Heart left ventricle (tissue), 16 donors: ENCODE measurements around the gene KIRREL3. TPM values are rescaled to one million over a fixed set of nuclear protein-coding genes. Genes with fewer than 3 reads are reported as not detected.
"Not testable (repeated sequence)": the region's sequence is repeated elsewhere in the genome, so short reads cannot be mapped to it uniquely, and the experiment has no call there.

Source experiments
- ATAC-seq, 4 donors: fragments of 200-7000 bp; cut with Tn5 transposase; one replicate each; pipeline ENCODE4 v1.9.1; 2020 to 2022; ENCODE audit warnings: moderate library complexity in 4 of 4, mild to moderate bottlenecking in 3 of 4, moderate number of reproducible peaks in 1 of 4
- DNase-seq, 5 donors: peaks; one replicate each; pipeline ENCODE4 v3.0.0-alpha.2; 2020
- H3K27ac ChIP-seq, 12 donors: fragments of 200-600 bp; sonication (generic) in 4 of 12; one replicate each; pipeline versions ENCODE4 v1.5.0 to v1.8.0; 2016 to 2022; ENCODE audit warnings: mild to moderate bottlenecking in 2 of 12
- H3K27me3 ChIP-seq, 9 donors: fragments of 200-600 bp; sonication (generic) in 2 of 9; one replicate each; pipeline versions ENCODE4 v1.5.1 to v1.8.0; 2016 to 2022; ENCODE audit warnings: mild to moderate bottlenecking in 3 of 9
- H3K36me3 ChIP-seq, 9 donors: fragments of 200-600 bp; sonication (generic) in 2 of 9; one replicate each; pipeline versions ENCODE4 v1.5.0 to v1.8.0; 2018 to 2022; ENCODE audit warnings: mild to moderate bottlenecking in 2 of 9
- H3K4me1 ChIP-seq, 12 donors: fragments of 200-600 bp; sonication (generic) in 4 of 12; one replicate each; pipeline versions ENCODE4 v1.5.0 to v1.8.0; 2016 to 2022; ENCODE audit warnings: mild to moderate bottlenecking in 3 of 12
- H3K4me3 ChIP-seq, 12 donors: fragments of 200-600 bp; sonication (generic) in 4 of 12; one replicate each; pipeline versions ENCODE4 v1.5.0 to v1.8.0; 2017 to 2022; ENCODE audit warnings: mild to moderate bottlenecking in 9 of 12, moderate library complexity in 4 of 12
- H3K9me3 ChIP-seq, 12 donors: fragments of 200-600 bp; sonication (generic) in 4 of 12; one replicate each; pipeline versions ENCODE4 v1.5.0 to v1.8.0; 2016 to 2022; ENCODE audit warnings: mild to moderate bottlenecking in 1 of 12
- POLR2A ChIP-seq, 2 donors: fragments of 450-650 bp; IDR thresholded peaks; one replicate each; pipeline ENCODE4 v1.6.1; 2017; ENCODE audit warnings: antibody characterized with exemption in 2 of 2, mild to moderate bottlenecking in 2 of 2, moderate library complexity in 2 of 2
- WGBS, 4 donors: extraction: QIAGEN DNeasy Blood & Tissue Kit in 2 of 4; methylation state at CpG; one replicate each; pipeline versions ENCODE4 v1.1.5 to v1.1.7; 2013 to 2018; 5-methylcytosine and 5-hydroxymethylcytosine counted together
- intact Hi-C, 10 donors: fragments of 100-400 bp; cut with DNase I; formaldehyde crosslinking; loops; one replicate each; pipeline versions ENCODE4 v1.11.1 to v1.14.2; 2022
- microRNA-seq, 4 donors: library from miRNA; unstranded; fragments of <30 nt; microRNA quantifications; one replicate each; pipeline versions ENCODE4 to v1.2.0, GENCODE V29; 2017 to 2020
- polyA plus RNA-seq, 2 donors: library from polyadenylated mRNA; stranded (reverse); fragments of 200-250 nt; gene quantifications; one replicate each; pipeline ENCODE4 v1.2.3, GENCODE V29; 2013
- total RNA-seq, 9 donors: library from RNA; depleted of rRNA in 2 of 9; stranded (reverse); fragments of >200 nt in 2 of 9; fragmentation: NEBNext Ultra II Directional in 3 of 9; extraction: Animal tissue kit (Norgen Biotek cat#: 25700) in 3 of 9; gene quantifications; one replicate each; pipeline versions ENCODE4 v1.1.0 to v1.2.4, GENCODE V29; 2016 to 2023
- TF ChIP-seq, protein P1 (sequence below), 12 donors: fragments of 200-600 bp; sonication (generic) in 4 of 12; IDR thresholded peaks; one replicate each; pipeline versions ENCODE4 v1.5.0 to v1.8.0; 2018 to 2022; ENCODE audit warnings: antibody characterized with exemption in 12 of 12, mild to moderate bottlenecking in 5 of 12
- donor health status: ischemic (EF 13 %, LVEDD 7.1; RV severe dilation, severe dysfunction).
- donor health status: healthy with polysubstance abuse.
- donor health status: DM: no; HTN: yes; CAD: no.
- donor health status: DM: no; HTN: no; CAD: no.
- donor health status: ischemic (EF 25% LVEDD 6.9; RV normal size, moderate dysfunction).
- donor health status: ischemic (EF 25% LVEDD 5.7; RV mildly dilated, moderate dysfunction).
- donor health status: healthy.
- donor health status: DM: yes; HTN: yes; CAD: no.
- donor health status: ischemic (EF 35%, LVEDD 5.7; RV mildly dilated, moderate dysfunction).
- donor health status: nonischemic (EF 11% LVEDD 7.7; RV severe dilation, severe dysfunction).
- donor health status: DM: yes; HTN: yes; CAD: no.
- donor health status: PGD.
- donor health status: ischemic (EF 29% LVEDD 5.4; RV normal size, mild dysfunction).
- donor health status: nonischemic (EF 23%, LVEDD 6.1; RV moderate dilation, normal function).

Gene KIRREL3
- total and polyA plus RNA-seq, 11 donors: 0.08 to 1.3 (median 0.27) TPM

- H3K36me3 ChIP-seq: peaks cover 0 to 3% (median 0%) of the 10 kb centered on the region in 9 donors
- H3K4me3 ChIP-seq: no peak overlapping the region
- WGBS, 4 donors: 30 to 40% (median 37%) methylated on average over 4 of the region's 4 CpGs
- H3K27ac ChIP-seq: peak overlapping the region in 2 of 12 donors; percentile 5 to 18
- ATAC-seq: peak in 2 of 4 donors; percentile 28 to 33
- TF ChIP-seq, protein P1, sequence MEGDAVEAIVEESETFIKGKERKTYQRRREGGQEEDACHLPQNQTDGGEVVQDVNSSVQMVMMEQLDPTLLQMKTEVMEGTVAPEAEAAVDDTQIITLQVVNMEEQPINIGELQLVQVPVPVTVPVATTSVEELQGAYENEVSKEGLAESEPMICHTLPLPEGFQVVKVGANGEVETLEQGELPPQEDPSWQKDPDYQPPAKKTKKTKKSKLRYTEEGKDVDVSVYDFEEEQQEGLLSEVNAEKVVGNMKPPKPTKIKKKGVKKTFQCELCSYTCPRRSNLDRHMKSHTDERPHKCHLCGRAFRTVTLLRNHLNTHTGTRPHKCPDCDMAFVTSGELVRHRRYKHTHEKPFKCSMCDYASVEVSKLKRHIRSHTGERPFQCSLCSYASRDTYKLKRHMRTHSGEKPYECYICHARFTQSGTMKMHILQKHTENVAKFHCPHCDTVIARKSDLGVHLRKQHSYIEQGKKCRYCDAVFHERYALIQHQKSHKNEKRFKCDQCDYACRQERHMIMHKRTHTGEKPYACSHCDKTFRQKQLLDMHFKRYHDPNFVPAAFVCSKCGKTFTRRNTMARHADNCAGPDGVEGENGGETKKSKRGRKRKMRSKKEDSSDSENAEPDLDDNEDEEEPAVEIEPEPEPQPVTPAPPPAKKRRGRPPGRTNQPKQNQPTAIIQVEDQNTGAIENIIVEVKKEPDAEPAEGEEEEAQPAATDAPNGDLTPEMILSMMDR (IDR thresholded peaks at IDR 0.05): no peak
- no peaks in the 10 kb centered on the region for H3K27me3 ChIP-seq
- no peaks in the 10 kb centered on the region for H3K9me3 ChIP-seq
- H3K4me1 ChIP-seq: peaks cover 0 to 72% (median 23%) of the 10 kb centered on the region in 12 donors
- intact Hi-C loops: no loop called here
- DNase-seq: no peak
These were observed 621.8 kb downstream of the KIRREL3 start for GRCh38 chr11:126378763-126379162.

- peaks cover 0 to 74% (median 28%) of the 10 kb centered on the region in 12 donors for H3K4me1 ChIP-seq
These were observed 624.8 kb downstream of the KIRREL3 start for GRCh38 chr11:126375726-126376125.

DNA sequence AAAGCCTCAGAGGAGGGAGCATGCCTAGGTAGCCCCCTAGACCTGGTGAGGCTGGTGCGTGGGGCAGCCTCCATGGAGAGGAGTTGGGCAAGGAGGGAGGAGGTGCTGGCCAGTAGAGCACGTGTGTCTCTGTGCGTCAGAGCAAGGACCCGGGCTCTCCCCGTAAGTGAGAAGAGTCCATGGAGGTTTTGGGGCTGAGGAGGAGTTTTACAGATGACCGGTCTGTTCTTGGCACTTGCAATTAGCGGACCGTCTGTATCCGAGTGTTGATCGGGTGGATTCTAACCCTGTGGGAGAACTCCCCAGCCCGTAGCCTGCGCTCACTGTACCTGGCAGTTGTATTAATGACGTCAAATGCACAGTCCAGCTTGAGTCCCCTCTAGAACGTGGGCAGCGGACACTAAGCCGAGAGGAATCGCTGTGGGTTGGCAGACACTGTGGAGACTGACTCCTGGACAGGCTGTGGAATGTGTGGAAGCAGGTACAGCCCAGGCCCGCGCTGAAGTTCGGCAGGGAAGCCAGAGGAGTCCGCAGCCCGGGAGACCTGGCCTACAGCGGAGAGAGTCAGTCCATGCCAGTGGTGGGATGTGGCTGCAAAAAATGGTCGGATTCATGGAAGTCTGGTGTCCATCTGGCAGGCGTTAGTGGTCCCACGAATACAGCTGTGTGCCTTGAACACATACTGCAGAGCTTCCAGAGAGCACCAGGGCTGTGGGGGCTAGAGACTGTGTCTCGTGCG is 625.8 kb downstream of the KIRREL3 start:
- H3K9me3 ChIP-seq, H3K4me3 ChIP-seq, H3K36me3 ChIP-seq, H3K27me3 ChIP-seq, intact Hi-C loops, DNase-seq: not testable (repeated sequence)
- peak; percentile 34 to 66 (median 63) for ATAC-seq
- Histone ChIP-seq H3K4me1 (peaks cover 0 to 64% (median 31%) of the 10 kb centered on the region in 12 donors), H3K27ac (peak overlapping the region in 7 of 12 donors; percentile 20 to 69 (median 51))
- 74 to 84% (median 79%) methylated on average over 18 to 21 of the region's 28 CpGs for WGBS, 4 donors

More at GRCh38 chr11:126375726-126376125, 624.8 kb downstream of the KIRREL3 start:
- DNase-seq (no peak), ATAC-seq (no peak)
- TF ChIP-seq, protein P1 (IDR thresholded peaks at IDR 0.05): no peak
- TF ChIP-seq POLR2A (IDR thresholded peaks at IDR 0.05): no peak
- H3K27me3 ChIP-seq: no peaks in the 10 kb centered on the region
- H3K9me3 ChIP-seq: no peaks in the 10 kb centered on the region
- H3K36me3 ChIP-seq: peaks cover 0 to under 1% (median 0%) of the 10 kb centered on the region in 9 donors
- no peak overlapping the region for H3K4me3 ChIP-seq
- intact Hi-C loops: no loop called here
- 68 to 74% (median 71%) methylated on average over 7 of the region's 7 CpGs for WGBS, 4 donors
- peak overlapping the region in 2 of 12 donors; percentile 0 to 33 for H3K27ac ChIP-seq

DNA sequence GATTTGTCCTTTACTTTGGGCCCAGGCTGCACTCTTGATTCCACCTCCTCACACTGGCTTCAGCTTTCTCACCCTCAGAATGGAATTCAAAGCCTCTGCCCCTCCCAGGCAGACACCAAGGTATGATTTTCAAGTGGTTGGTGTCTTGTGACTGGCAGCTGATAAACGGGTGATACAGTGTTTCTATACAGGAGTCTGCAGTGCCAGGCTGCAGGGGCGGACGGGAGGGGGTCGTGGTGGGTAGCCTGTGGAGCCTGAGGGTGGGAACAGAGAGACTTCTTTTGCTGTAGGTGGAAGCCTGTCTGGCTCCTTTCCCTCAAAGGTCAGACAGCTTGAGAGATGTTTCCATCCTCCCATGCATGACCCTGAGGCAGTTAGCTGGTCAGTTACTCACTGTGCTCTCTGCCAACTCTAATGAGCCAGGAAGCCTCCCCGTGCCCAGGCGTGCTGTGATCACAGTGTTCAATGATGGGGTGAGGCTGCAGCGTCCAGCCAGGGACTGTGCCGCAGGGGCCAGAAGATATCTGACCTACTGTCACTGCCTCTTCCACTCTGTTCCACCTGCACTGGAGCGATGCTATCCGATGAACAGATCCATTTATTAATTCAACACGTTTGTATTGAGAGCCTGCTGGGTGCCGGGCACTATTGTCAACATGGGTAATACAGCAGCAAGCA is 627.0 kb downstream of the KIRREL3 start:
- WGBS, 4 donors: 33 to 60% (median 42%) methylated on average over 8 to 12 of the region's 12 CpGs
- H3K36me3 ChIP-seq, DNase-seq, intact Hi-C loops, H3K4me3 ChIP-seq, H3K9me3 ChIP-seq, H3K27me3 ChIP-seq: not testable (repeated sequence)
- peak; percentile 87 to 93 (median 90) for ATAC-seq
- Histone ChIP-seq H3K27ac (peak overlapping the region in 9 of 12 donors; percentile 15 to 69 (median 51)), H3K4me1 (peaks cover 0 to 60% (median 21%) of the 10 kb centered on the region in 12 donors)

Small RNAs within 50 kb of the gene (microRNA-seq; reads per million reads assigned to microRNA genes)
- gene MIR3167: 0 to 0.13 (median 0) reads per million in 4 donors
